Suprapubic skin (tissue), 4 donors: Measurements from ENCODE around the gene PNKP. TPM values are rescaled to one million over a fixed set of nuclear protein-coding genes. Genes with fewer than 3 reads are reported as not detected.

Experiments
- DNase-seq, 2 donors: peaks; one replicate each; pipeline ENCODE4 v3.0.0-alpha.2; 2019; ENCODE audit warnings: low spot score in 2 of 2
- H3K27ac ChIP-seq: fragments of 200-600 bp; sonication (generic); one replicate; pipeline ENCODE4 v1.5.1; 2019
- H3K27me3 ChIP-seq: fragments of 200-600 bp; sonication (generic); one replicate; pipeline ENCODE4 v1.5.1; 2019
- H3K36me3 ChIP-seq: fragments of 200-600 bp; sonication (generic); one replicate; pipeline ENCODE4 v1.5.1; 2019
- H3K4me1 ChIP-seq: fragments of 200-600 bp; sonication (generic); one replicate; pipeline ENCODE4 v1.5.1; 2019
- H3K4me3 ChIP-seq: fragments of 200-600 bp; sonication (generic); one replicate; pipeline ENCODE4 v1.5.1; 2019; ENCODE audit warnings: mild to moderate bottlenecking
- H3K9me3 ChIP-seq: fragments of 200-600 bp; sonication (generic); one replicate; pipeline ENCODE4 v1.5.1; 2019
- EP300 ChIP-seq: sonication (generic); formaldehyde crosslinking; IDR thresholded peaks from one replicate; pipeline ENCODE4 v1.6.1; 2017; ENCODE audit warnings: antibody characterized with exemption
- POLR2A ChIP-seq, 2 donors: fragments of 450-650 bp; IDR thresholded peaks; one replicate each; pipeline ENCODE4 v1.6.1; 2017; ENCODE audit warnings: antibody characterized with exemption in 2 of 2, mild to moderate bottlenecking in 2 of 2, moderate library complexity in 2 of 2
- POLR2AphosphoS5 ChIP-seq, 3 donors: sonication (generic); formaldehyde crosslinking; IDR thresholded peaks; one replicate each; pipeline ENCODE4 v1.6.1; 2017; ENCODE audit warnings: antibody characterized with exemption in 3 of 3
- WGBS: methylation state at CpG from one replicate; pipeline ENCODE4 v1.1.5; 2018; 5-methylcytosine and 5-hydroxymethylcytosine counted together
- total RNA-seq, 4 donors: library from RNA; depleted of rRNA; stranded (reverse); fragments of >200 nt; gene quantifications; one replicate each; pipeline ENCODE4 v1.1.0, GENCODE V29; 2016
- TF ChIP-seq, protein P1 (sequence below), 2 donors: fragments of 200-600 bp in 1 of 2; fragments of 450-650 bp in 1 of 2; sonication (generic) in 1 of 2; IDR thresholded peaks; one replicate each; pipeline ENCODE4 v1.5.1; 2016 to 2019; ENCODE audit warnings: antibody characterized with exemption in 2 of 2, mild to moderate bottlenecking in 1 of 2, moderate library complexity in 1 of 2

The PNKP gene
- total RNA-seq, 4 donors from 2014 or later, result 26.0 to 53.3 (median 40.5) TPM

- Histone ChIP-seq H3K27ac (no peak overlapping the region), H3K9me3 (no peaks in the 10 kb centered on the region), H3K36me3 (peaks cover 47% of the 10 kb centered on the region), H3K4me3 (no peak overlapping the region), H3K27me3 (no peaks in the 10 kb centered on the region), H3K4me1 (peaks cover 39% of the 10 kb centered on the region)
- peak in 1 of 2 donors; percentile 59 for DNase-seq
- no peak for TF ChIP-seq POLR2AphosphoS5 (IDR thresholded peaks at IDR 0.05)
- TF ChIP-seq EP300, result no peak
- no peak for TF ChIP-seq POLR2A (IDR thresholded peaks at IDR 0.05)
- TF ChIP-seq, protein P1, sequence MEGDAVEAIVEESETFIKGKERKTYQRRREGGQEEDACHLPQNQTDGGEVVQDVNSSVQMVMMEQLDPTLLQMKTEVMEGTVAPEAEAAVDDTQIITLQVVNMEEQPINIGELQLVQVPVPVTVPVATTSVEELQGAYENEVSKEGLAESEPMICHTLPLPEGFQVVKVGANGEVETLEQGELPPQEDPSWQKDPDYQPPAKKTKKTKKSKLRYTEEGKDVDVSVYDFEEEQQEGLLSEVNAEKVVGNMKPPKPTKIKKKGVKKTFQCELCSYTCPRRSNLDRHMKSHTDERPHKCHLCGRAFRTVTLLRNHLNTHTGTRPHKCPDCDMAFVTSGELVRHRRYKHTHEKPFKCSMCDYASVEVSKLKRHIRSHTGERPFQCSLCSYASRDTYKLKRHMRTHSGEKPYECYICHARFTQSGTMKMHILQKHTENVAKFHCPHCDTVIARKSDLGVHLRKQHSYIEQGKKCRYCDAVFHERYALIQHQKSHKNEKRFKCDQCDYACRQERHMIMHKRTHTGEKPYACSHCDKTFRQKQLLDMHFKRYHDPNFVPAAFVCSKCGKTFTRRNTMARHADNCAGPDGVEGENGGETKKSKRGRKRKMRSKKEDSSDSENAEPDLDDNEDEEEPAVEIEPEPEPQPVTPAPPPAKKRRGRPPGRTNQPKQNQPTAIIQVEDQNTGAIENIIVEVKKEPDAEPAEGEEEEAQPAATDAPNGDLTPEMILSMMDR (IDR thresholded peaks at IDR 0.05), result no peak
- 78% methylated on average over 9 of the region's 10 CpGs for WGBS
Measured at GRCh38 chr19:49853852-49854377, 13.5 kb downstream of the PNKP start.

GRCh38 chr19:49852631-49853126 lies 14.7 kb downstream of the PNKP start:
- Histone ChIP-seq H3K27ac (no peak overlapping the region), H3K4me1 (peaks cover 42% of the 10 kb centered on the region)
- 64% methylated on average over 14 of the region's 14 CpGs for WGBS

GRCh38 chr19:49851456-49852259 lies 15.7 kb downstream of the PNKP start:
- Histone ChIP-seq H3K36me3 (peaks cover 24% of the 10 kb centered on the region), H3K4me1 (peaks cover 42% of the 10 kb centered on the region), H3K27ac (peak overlapping the region; percentile 99), H3K4me3 (peak overlapping the region; percentile 98), H3K9me3 (no peaks in the 10 kb centered on the region), H3K27me3 (no peaks in the 10 kb centered on the region)
- DNase-seq, result peak in 1 of 2 donors; percentile 74
- WGBS, result 2% methylated on average over 56 of the region's 78 CpGs
- TF ChIP-seq POLR2A (IDR thresholded peaks at IDR 0.05), result no peak
- TF ChIP-seq, protein P1 (IDR thresholded peaks at IDR 0.05), result no peak
- TF ChIP-seq POLR2AphosphoS5 (IDR thresholded peaks at IDR 0.05), result no peak
- TF ChIP-seq EP300, result no peak

More at GRCh38 chr19:49852631-49853126, 14.7 kb downstream of the PNKP start:
- no peaks in the 10 kb centered on the region for H3K9me3 ChIP-seq
- no peaks in the 10 kb centered on the region for H3K27me3 ChIP-seq
- DNase-seq, result no peak
- TF ChIP-seq, protein P1 (IDR thresholded peaks at IDR 0.05), result no peak
- TF ChIP-seq POLR2A (IDR thresholded peaks at IDR 0.05), result no peak
- no peak for TF ChIP-seq EP300
- TF ChIP-seq POLR2AphosphoS5 (IDR thresholded peaks at IDR 0.05), result no peak
- peak overlapping the region; percentile 98 for H3K4me3 ChIP-seq
- peaks cover 35% of the 10 kb centered on the region for H3K36me3 ChIP-seq

GRCh38 chr19:49850487-49851342 lies 16.7 kb downstream of the PNKP start, which contains the start of gene PTOV1:
Gene PTOV1, plus strand, starts transcription at chr19:49851159.
- under 1% methylated on average over 74 of the region's 98 CpGs for WGBS

GRCh38 chr19:49850221-49850486 lies 17.2 kb downstream of the PNKP start:
- TF ChIP-seq POLR2AphosphoS5 (IDR thresholded peaks at IDR 0.05) (no peak), POLR2A (IDR thresholded peaks at IDR 0.05) (no peak), EP300 (no peak)
- TF ChIP-seq, protein P1 (IDR thresholded peaks at IDR 0.05), result no peak
- DNase-seq, result no peak
- 61% methylated on average over 12 of the region's 12 CpGs for WGBS
- no peaks in the 10 kb centered on the region for H3K9me3 ChIP-seq
- peak overlapping the region; percentile 98 for H3K4me3 ChIP-seq
- H3K27ac ChIP-seq, result peak overlapping the region; percentile 99
- peaks cover 42% of the 10 kb centered on the region for H3K4me1 ChIP-seq
- H3K27me3 ChIP-seq, result no peaks in the 10 kb centered on the region
- peaks cover 9% of the 10 kb centered on the region for H3K36me3 ChIP-seq

More at GRCh38 chr19:49850487-49851342, 16.7 kb downstream of the PNKP start, which contains the start of gene PTOV1:
- H3K27ac ChIP-seq, result peak within 1 kb of the TSS; percentile 99
- no peak for TF ChIP-seq EP300
- TF ChIP-seq POLR2AphosphoS5 (IDR thresholded peaks at IDR 0.05), result peak; percentile 18 to 52 (median 47)
- TF ChIP-seq POLR2A (IDR thresholded peaks at IDR 0.05), result peak; percentile 6 to 78
- DNase-seq, result peak; percentile 94 to 95
- peaks cover 42% of the 10 kb centered on the region for H3K4me1 ChIP-seq
- H3K9me3 ChIP-seq, result no peaks in the 10 kb centered on the region
- H3K36me3 ChIP-seq, result peaks cover 15% of the 10 kb centered on the region
- peak within 1 kb of the TSS; percentile 98 for H3K4me3 ChIP-seq
- H3K27me3 ChIP-seq, result no peaks in the 10 kb centered on the region
